GM23338 (cell line): ENCODE data around the gene RASL11B. TPM values are rescaled to one million over a fixed set of nuclear protein-coding genes. Genes with fewer than 3 reads are reported as not detected.

Source experiments
- ATAC-seq: fragments of 200-7000 bp; cut with Tn5 transposase; 3 replicates; pipeline ENCODE4 v1.9.1; 2020
- DNase-seq: peaks from one replicate; pipeline ENCODE4 v3.0.0-alpha.2; 2015; ENCODE audit warnings: low spot score
- H2AFZ ChIP-seq: fragments of 200-600 bp; sonication (generic); 2 replicates; pipeline ENCODE4 v1.8.0; 2016; ENCODE audit warnings: antibody characterized with exemption, mild to moderate bottlenecking, moderate library complexity
- H3F3A ChIP-seq: fragments of 200-600 bp; sonication (generic); replicated peaks from 2 replicates; pipeline ENCODE4 v1.8.0; 2017; ENCODE audit warnings: antibody characterized with exemption, mixed run types, low read depth
- H3K27ac ChIP-seq: fragments of 200-600 bp; sonication (generic); 2 replicates; pipeline ENCODE4 v1.6.1; 2016; ENCODE audit warnings: low read depth
- H3K27me3 ChIP-seq: fragments of 200-600 bp; sonication (generic); 2 replicates; pipeline ENCODE4 v1.8.0; 2016; ENCODE audit warnings: mild to moderate bottlenecking, mixed run types, moderate library complexity; ENCODE audit not compliant: insufficient read depth
- H3K36me3 ChIP-seq: fragments of 200-600 bp; sonication (generic); 2 replicates; pipeline ENCODE4 v1.8.0; 2016; ENCODE audit warnings: mild to moderate bottlenecking; ENCODE audit not compliant: insufficient read depth
- H3K4me1 ChIP-seq: fragments of 200-600 bp; sonication (generic); 2 replicates; pipeline ENCODE4 v1.8.0; 2016; ENCODE audit warnings: mild to moderate bottlenecking, moderate library complexity; ENCODE audit not compliant: insufficient read depth
- H3K4me2 ChIP-seq: fragments of 200-600 bp; sonication (generic); 2 replicates; pipeline ENCODE4 v1.7.1; 2017; ENCODE audit warnings: mixed run types
- H3K4me3 ChIP-seq: fragments of 200-600 bp; sonication (generic); 2 replicates; pipeline ENCODE4 v1.6.1; 2016; ENCODE audit warnings: mixed run types
- H3K79me2 ChIP-seq: fragments of 200-600 bp; sonication (generic); replicated peaks from 2 replicates; pipeline ENCODE4 v1.8.0; 2017; ENCODE audit warnings: mild to moderate bottlenecking; ENCODE audit not compliant: insufficient read depth
- H3K9me2 ChIP-seq: fragments of 200-600 bp; sonication (generic); 2 replicates; pipeline ENCODE4 v1.8.0; 2017; ENCODE audit not compliant: insufficient read depth
- H4K20me1 ChIP-seq: fragments of 200-600 bp; sonication (generic); replicated peaks from 2 replicates; pipeline ENCODE4 v1.8.0; 2017; ENCODE audit warnings: mild to moderate bottlenecking; ENCODE audit not compliant: insufficient read depth
- H3K27ac Mint-ChIP-seq: 2 replicates; pipeline ENCODE4 v1.8.0; 2020; ENCODE audit warnings: inconsistent platforms, mild to moderate bottlenecking, moderate library complexity, mixed read lengths
- H3K27me3 Mint-ChIP-seq: 3 replicates; pipeline ENCODE4 v1.8.0; 2022; ENCODE audit warnings: low read depth, mild to moderate bottlenecking, moderate library complexity, mixed read lengths, inconsistent platforms; ENCODE audit not compliant: insufficient read depth, poor library complexity
- H3K36me3 Mint-ChIP-seq: 3 replicates; pipeline ENCODE4 v1.8.0; 2021; ENCODE audit warnings: low read depth, mild to moderate bottlenecking, inconsistent platforms, moderate library complexity, mixed read lengths
- H3K4me1 Mint-ChIP-seq: 3 replicates; pipeline ENCODE4 v1.8.0; 2020; ENCODE audit warnings: mild to moderate bottlenecking, inconsistent platforms, mixed read lengths
- H3K4me3 Mint-ChIP-seq: 3 replicates; pipeline ENCODE4 v1.8.0; 2021; ENCODE audit warnings: moderate library complexity, mild to moderate bottlenecking, inconsistent platforms, mixed read lengths
- H3K9me3 Mint-ChIP-seq: 3 replicates; pipeline ENCODE4 v1.8.0; 2020; ENCODE audit warnings: moderate library complexity, mild to moderate bottlenecking, inconsistent platforms, mixed read lengths
- CREB1 ChIP-seq: fragments of 250-450 bp; sonication (Bioruptor Pico); IDR thresholded peaks from 2 replicates; pipeline ENCODE4 v1.5.0; 2020; ENCODE audit warnings: low read depth, mild to moderate bottlenecking, moderate library complexity
- CTCF ChIP-seq, 2 experiments: fragments of 200-600 bp in 1 of 2; sonication (generic) in 1 of 2; conservative IDR thresholded peaks; 2 replicates each; pipeline versions ENCODE4 v1.5.1 to v1.6.1; 2016 to 2017; ENCODE audit warnings: antibody characterized with exemption in 2 of 2, low read depth in 2 of 2, mild to moderate bottlenecking in 2 of 2, moderate library complexity in 1 of 2
- ETS1 ChIP-seq: IDR thresholded peaks from 2 replicates; pipeline ENCODE4 v1.6.1; 2016; ENCODE audit warnings: antibody characterized with exemption
- EZH2 ChIP-seq: fragments of 200-600 bp; sonication (generic); IDR thresholded peaks from one replicate; pipeline ENCODE4 v1.8.0; 2017; ENCODE audit warnings: antibody characterized with exemption, mild to moderate bottlenecking, low read depth; ENCODE audit not compliant: unreplicated experiment
- EZH2phosphoT487 ChIP-seq: fragments of 200-600 bp; sonication (generic); IDR thresholded peaks from one replicate; pipeline ENCODE4 v1.8.1; 2018; ENCODE audit warnings: antibody characterized with exemption; ENCODE audit not compliant: unreplicated experiment
- JUNB ChIP-seq: IDR thresholded peaks from one replicate; pipeline ENCODE4 v1.6.1; 2016; ENCODE audit warnings: antibody characterized with exemption; ENCODE audit not compliant: unreplicated experiment
- POLR2AphosphoS5 ChIP-seq: IDR thresholded peaks from 2 replicates; pipeline ENCODE4 v1.6.1; 2016; ENCODE audit warnings: antibody characterized with exemption, low read depth
- REST ChIP-seq: IDR thresholded peaks from one replicate; pipeline ENCODE4 v1.6.1; 2018; ENCODE audit warnings: antibody characterized with exemption; ENCODE audit not compliant: unreplicated experiment
- STAT1 ChIP-seq: IDR thresholded peaks from one replicate; pipeline ENCODE4 v1.6.1; 2016; ENCODE audit warnings: antibody characterized with exemption; ENCODE audit not compliant: unreplicated experiment
- ZNF114 ChIP-seq: fragments of 250-450 bp; sonication (Bioruptor Pico); IDR thresholded peaks from 2 replicates; pipeline ENCODE4 v1.5.0; 2020; ENCODE audit warnings: mild to moderate bottlenecking, moderate library complexity
- ZNF331 ChIP-seq: fragments of 250-450 bp; sonication (Bioruptor Pico); IDR thresholded peaks from 2 replicates; pipeline ENCODE4 v1.5.0; 2020; ENCODE audit warnings: low read depth, mild to moderate bottlenecking, moderate library complexity
- ZNF462 ChIP-seq: fragments of 250-450 bp; sonication (Bioruptor Pico); IDR thresholded peaks from 2 replicates; pipeline ENCODE4 v1.5.0; 2020; ENCODE audit warnings: mild to moderate bottlenecking, moderate library complexity
- polyA plus RNA-seq: library from polyadenylated mRNA; unstranded; fragments of >200 nt; fragmentation: Nextera tagmentation; extraction: Ambion mirVana; gene quantifications from 2 replicates; pipeline ENCODE4 v1.2.1, GENCODE V29; 2016
- total RNA-seq: library from RNA; depleted of rRNA; stranded (reverse); fragments of >200 nt; shearing (Covaris generic); gene quantifications from 2 replicates; pipeline ENCODE4 v1.2.3, GENCODE V29; 2014

The RASL11B gene
- total and polyA plus RNA-seq, 2 experiments from 2014 or later: 69.7 to 100.0 TPM

- no peak for TF ChIP-seq ZNF331 (CRISPR knock-in tag)
- no peak for TF ChIP-seq JUNB
- no peak for TF ChIP-seq STAT1
These were observed 27.2 kb downstream of the RASL11B start (continued) for GRCh38 chr4:52889354-52889753.

- no peak overlapping the region for H3K4me3 ChIP-seq
- peaks cover 24% of the 10 kb centered on the region for H3K9me3 Mint-ChIP-seq
- no peaks in the 10 kb centered on the region for H3K27me3 ChIP-seq
- ATAC-seq (no peak), DNase-seq (no peak)
- no peak overlapping the region for H3K4me3 Mint-ChIP-seq
- peaks cover 30% of the 10 kb centered on the region for H3K36me3 Mint-ChIP-seq
- no peaks in the 10 kb centered on the region for H4K20me1 ChIP-seq
- H3K9me2 ChIP-seq: peaks cover 22% of the 10 kb centered on the region
- H3K27ac Mint-ChIP-seq: no peak overlapping the region
- no peak overlapping the region for H3K4me2 ChIP-seq
- H3K4me1 ChIP-seq: no peaks in the 10 kb centered on the region
- H2AFZ ChIP-seq: no peak overlapping the region
- no peaks in the 10 kb centered on the region for H3F3A ChIP-seq
- H3K4me1 Mint-ChIP-seq: no peaks in the 10 kb centered on the region; the same call in 2 of the 3 replicates
- no peaks in the 10 kb centered on the region for H3K36me3 ChIP-seq
- H3K79me2 ChIP-seq: no peaks in the 10 kb centered on the region
- H3K27ac ChIP-seq: no peak overlapping the region
- peaks cover 5% of the 10 kb centered on the region for H3K27me3 Mint-ChIP-seq
- TF ChIP-seq REST (no peak), CTCF (conservative IDR thresholded peaks at IDR 0.05; ENCODE audit: low read depth in 2 of 2) (no peak), ZNF462 (CRISPR knock-in tag) (no peak), CREB1 (CRISPR knock-in tag) (no peak), EZH2phosphoT487 (no peak), ZNF114 (CRISPR knock-in tag) (no peak), EZH2 (no peak), STAT1 (no peak), POLR2AphosphoS5 (no peak), ETS1 (no peak), JUNB (no peak), ZNF331 (CRISPR knock-in tag) (no peak)
These were observed 27.8 kb downstream of the RASL11B start for GRCh38 chr4:52889778-52890520.
